Measurements from ENCODE around the gene PRF1. TPM values are rescaled to one million over a fixed set of nuclear protein-coding genes. Genes with fewer than 3 reads are reported as not detected.

PRF1 gene
- total RNA-seq, 1 donor from 2014 or later, result 4.3 TPM

DNA sequence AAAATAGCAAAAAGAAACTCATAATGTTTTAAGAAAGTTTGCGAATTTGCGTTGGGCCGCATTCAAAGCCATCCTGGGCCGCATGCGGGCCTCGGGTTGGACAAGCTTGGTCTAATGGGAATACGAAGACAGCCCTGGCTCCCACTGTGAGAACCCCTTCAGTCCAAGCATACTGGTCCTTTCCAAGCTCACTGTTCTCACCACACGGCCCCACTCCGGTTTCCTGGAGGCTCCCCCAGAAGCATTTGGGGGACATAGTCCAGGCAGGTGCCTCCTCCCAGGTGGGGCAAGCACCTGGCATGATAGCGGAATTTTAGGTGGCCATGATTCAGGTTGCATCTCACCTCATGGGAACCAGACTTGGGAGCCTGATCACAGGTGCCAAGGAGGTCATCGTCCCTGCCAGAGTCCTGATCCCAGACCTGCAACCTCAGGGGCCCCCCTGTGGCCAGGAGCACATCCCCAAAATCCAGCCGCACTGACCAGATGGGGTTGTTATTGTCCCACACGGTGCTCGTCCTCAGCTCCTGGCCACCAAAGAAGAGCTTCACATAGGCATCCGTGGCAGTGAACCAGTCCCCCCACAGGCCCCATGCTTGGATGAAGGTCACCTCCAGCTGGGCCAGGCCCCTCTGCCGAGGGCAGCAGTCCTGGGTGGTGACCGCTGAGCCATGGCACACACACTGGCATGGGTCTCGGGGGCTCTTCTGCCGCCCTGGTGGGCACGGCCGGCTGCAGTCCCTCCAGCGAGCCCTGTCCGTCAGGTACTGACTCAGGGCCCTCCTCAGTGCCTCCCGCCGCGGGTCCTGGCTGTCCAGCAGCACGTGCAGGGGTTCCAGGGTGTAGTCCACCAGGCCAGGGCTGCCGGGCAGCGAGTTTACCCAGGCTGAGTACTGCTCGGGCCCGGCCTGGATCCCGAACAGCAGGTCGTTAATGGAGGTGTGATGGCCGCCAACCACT lies 4.4 kb downstream of the PRF1 start:
- no peak for ATAC-seq
- no peak for DNase-seq (ENCODE audit: missing footprints)

DNA sequence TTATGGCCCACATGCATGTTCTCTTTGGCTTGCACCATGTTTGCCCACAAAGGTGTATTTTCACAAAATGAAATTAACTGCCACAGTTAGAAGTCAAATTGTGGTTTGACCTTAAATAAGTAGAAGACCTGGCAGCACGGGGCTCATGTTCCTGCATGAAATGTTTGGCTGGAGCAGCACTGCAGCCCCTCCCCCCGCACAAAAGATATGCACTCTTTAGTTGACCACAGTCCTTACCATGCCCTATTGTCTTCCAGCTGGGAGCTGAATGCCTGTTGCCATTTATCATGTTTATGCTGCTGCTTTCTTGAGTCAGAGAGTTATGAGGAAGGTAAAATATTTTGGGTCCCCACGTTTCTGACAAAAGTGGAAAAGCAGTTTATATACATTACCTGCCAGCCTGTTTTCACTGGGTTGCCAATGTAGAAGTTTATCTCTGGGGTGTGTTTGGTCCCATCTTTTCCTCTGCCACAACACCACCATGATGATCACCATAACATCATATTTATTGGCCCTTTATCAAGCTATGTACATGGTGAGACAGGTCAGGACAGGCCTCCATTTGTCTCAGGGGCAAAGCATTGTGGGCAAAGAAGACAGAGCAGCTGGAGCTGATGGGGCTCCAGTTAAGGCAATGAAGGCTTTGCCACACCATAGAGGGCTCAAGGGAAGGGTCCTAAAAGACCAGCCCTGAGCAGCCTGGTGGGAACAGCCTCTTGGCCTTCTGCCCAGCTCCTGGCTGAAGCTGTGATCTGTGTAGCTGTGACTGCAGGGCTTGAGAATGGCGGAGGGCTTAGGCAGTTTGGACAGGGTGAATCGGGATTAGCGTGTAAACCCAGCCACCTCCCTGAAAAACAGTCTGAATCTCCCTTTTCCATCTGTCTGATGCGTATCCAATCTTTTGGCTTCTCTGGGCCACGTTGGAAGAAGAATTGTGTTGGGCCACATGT lies 5.4 kb downstream of the PRF1 start:
- DNase-seq (ENCODE audit: missing footprints) (no peak), ATAC-seq (no peak)
- intact Hi-C loops (cut with DNase I), result no loop called here

More for the DNA sequence above, 4.4 kb downstream of the PRF1 start:
- intact Hi-C loops (cut with DNase I), result no loop called here

DNA sequence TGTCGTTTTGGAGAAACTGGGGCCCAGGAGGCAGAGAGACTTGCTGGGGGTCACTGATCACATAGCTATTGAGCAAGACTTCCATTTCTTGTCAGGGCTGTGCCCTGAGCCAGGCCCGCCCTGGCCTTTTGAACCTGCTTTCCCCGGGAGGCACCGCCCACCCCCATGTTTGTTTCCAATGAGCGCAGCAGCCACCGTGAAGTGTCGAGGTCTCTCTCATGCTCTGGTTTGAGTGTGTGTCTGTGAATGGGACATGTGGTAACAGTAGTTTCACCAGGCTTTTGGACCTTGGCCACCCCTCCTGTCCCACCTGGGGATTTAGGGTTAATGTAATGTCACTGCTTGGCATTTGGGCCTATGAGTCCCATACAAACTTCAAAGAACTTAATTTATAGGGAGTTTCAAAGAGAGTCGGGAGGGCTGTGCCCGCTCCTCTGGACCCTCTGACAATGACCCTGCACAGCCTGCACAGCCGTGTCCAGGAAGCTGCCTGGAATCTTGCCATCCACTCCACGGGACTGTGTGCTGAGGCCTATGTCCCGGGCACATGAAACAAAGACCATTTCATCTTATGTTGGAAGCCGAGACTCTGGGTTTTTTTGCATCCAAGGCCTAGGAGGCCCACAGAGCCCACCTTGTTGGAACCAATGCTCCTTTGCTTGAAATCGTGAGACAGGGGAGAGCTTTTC lies 6.3 kb downstream of the PRF1 start:
- intact Hi-C loops (cut with DNase I), result no loop called here
- peak; percentile 26 for ATAC-seq
- no peak for DNase-seq (ENCODE audit: missing footprints)

DNA sequence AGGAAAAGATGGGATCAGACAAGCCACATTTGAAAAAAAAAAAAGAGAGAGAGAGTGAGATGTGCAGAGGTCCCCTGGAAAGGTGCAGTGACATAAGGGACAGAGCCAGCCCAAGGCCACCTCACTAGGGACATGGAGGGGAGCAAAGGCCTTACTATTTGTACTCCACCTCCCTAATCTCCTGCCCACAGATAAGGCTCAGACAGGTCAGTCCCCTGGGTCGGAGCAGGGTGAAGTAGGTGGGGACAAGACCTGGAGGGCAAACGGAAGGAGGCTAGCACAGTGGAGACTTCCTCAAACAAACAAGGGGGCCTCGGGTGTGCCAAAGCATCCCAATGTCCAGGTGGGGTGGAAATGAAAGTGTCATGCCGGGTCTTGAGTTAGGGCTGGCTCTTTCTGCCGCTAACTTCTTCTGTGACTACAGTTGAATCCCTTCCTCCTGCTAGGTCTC lies 7.0 kb downstream of the PRF1 start:
- intact Hi-C loops (cut with DNase I), result no loop called here
- DNase-seq (ENCODE audit: missing footprints), result no peak
- no peak for ATAC-seq

DNA sequence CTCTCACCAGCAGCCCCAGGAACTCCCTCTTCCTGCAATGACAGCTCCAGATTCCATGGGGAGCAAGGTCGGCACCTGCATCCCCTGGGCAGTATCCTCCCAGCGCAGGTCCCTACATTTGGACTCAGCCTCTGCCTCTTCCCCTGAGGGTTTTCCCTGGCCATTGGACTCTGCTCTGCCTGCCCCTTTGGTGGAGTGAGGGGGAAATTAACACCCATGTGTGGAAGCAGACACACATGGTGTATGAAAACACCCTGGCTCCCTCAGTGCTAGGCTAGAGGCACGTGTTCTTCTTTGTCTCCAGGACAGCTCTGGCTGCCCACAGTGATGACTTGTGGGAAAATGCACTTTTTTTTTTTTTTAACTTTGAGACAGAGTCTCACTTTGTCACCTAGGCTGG lies 8.4 kb downstream of the PRF1 start:
- no peak for ATAC-seq
- intact Hi-C loops (cut with DNase I), result no loop called here

DNA sequence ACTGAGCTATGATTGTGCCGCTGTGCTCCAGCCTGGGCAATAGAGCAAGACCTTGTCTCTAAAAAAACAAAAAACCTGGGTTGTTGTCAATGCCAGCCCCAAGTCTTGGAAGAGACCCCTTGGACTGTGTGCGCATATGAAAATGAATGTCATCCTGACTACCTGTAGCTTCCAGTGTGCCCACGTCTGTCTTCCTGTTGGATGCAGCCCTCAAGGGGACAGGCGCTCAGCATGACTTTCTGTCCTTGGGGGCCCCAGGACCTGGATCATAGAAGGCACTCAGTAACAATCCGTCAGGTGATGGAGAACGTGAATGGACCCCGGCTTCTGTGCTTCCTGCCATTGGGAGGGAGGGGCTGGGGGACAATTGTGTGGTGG lies 9.0 kb downstream of the PRF1 start:
- ATAC-seq, result no peak
- no peak for DNase-seq (ENCODE audit: missing footprints)
- intact Hi-C loops (cut with DNase I), result no loop called here

More for the DNA sequence above, 8.4 kb downstream of the PRF1 start:
- DNase-seq (ENCODE audit: missing footprints), result no peak

DNA sequence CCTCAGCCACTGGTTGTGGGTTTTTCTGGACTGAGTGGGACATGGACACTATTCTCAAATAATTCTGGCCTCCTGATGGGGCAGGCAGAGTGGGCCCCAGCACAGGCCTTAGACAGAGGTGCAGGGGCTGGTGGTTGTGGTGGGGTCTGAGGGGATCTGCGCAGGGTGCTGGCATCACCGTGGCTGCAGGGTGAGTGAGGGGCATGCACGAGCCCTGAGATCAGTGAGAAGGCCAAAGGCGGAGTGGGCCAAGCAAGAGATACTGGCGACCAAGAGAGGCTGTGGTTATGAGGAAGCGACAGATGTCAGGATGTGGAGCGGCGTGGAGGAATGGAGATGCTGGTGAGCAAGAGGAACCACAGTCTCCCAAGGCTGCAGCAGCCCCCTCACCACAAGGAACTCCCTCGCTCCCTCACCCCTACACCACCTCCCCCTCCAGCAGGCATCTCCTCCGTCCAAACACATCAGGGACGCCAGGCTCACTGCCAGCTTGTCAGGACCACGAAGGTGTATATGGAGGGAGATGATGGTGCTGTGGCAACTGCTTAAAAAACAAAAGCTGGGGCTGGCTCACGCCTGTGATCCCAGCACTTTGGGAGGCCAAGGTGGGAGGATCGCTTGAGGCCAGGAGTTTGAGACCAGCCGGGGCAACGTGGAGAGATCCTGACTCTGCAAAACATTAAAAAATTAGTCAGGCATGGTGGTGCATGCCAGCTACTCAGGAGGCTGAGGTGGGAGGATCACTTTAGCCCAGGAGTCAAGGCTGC lies 9.6 kb downstream of the PRF1 start:
- DNase-seq (ENCODE audit: missing footprints) (no peak), ATAC-seq (no peak)
- intact Hi-C loops (cut with DNase I), result no loop called here

DNA sequence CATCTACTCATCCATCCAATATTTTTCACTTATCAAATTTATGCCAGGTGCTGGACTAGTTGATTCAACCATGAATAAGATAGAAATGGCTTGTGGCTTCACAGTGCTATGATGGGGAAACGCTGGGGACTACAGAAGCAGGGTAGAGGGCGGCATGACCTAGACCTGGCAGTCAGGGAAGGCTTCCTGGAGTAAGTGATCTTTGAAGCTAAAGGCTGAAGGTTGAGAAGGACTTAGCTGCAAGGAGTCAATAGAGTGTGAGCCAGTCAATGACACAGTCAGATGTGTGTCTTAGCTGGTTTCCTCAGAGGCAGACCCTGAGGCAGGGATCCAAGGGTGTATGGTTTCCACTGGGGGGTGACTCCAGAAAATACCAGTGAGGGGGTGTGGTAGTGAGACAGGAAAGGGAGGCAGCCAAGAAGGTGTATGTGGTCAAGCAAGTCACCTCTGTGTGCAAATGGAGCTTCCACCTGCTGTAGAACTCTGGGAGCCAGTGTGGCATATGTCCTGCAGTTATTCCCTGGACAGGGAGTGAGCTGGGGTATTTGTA lies 10.3 kb downstream of the PRF1 start:
- no peak for DNase-seq (ENCODE audit: missing footprints)
- intact Hi-C loops (cut with DNase I), result no loop called here
- ATAC-seq, result no peak

DNA sequence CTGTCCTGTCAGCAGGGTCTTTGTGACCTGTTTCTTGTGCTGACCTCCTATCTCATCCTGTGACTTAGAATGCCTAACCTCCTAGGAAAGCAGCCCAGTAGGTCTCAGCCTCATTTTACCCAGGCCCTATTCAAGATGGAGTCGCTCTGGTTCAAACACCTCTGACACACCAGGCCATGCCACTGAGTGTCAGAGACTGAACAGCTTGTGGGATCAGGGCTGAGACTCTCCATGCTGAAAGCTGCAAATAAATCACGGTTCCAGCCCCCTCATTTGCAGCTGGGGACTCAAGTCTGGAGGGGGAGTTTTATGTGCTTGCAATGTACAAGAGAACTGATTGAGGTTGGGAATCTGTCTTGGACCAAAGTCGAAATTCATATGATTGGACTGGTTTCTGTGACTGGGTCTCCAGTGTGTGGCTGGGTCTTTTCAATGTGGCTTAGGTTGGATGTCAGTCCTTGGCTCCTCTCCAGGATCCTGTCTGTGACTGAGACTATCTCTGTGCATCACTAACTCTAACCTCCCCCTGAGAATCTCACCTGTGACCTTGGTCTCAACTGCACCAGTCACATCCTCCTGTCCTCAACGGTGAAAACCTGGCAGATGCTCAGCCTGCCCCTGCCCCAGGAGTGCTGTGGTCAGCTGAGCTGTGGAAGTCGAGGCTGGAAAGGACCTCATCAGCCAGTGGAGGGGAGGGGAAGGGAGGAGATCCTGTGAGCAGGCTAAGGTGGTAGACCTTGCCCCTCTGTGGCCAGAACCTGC lies 11.7 kb downstream of the PRF1 start:
- DNase-seq (ENCODE audit: missing footprints), result peak; percentile 13
- intact Hi-C loops (cut with DNase I), result no loop called here
- no peak for ATAC-seq

DNA sequence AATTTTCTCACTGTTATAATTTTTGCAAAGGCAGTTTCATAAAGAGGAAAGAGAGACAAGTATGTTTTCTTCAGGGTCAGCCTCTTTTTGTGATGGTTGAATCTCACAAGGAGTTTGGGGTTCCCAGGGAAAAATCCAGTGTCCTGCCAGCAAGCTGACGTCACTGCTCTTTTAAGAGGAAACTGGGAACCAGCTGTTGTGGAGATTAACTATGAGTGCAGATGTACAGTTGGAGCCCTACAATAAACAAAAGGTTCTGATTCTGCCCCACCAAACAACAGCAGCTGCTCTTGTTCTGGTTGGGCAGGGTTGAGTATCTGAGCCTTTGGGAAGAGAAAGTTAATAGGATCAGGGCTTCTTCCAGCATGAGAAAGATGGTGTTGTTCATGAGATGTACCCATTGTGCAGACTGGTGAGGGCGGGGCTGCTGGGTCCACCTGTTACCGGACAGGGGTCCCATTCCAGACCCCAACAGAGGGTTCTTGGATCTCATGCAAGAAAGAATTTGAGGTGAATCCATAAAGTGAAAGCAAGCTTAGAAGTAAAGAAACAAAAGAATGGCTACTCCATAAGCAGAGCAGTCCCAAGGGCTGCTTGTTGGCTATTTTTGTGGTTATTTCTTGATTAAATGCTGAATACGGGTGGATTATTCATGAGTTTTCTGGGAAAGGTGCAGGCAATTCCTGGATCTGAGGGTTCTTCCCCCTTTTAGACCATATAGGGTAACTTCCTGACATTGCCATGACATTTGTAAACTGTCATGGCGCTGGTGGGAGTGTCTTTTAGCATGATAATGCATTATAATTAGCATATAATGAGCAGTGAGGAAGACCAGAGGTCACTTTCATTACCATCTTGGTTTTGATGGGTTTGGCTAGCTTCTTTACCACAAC lies 12.5 kb downstream of the PRF1 start:
- intact Hi-C loops (cut with DNase I), result no loop called here
- peak; percentile 86 for ATAC-seq
- DNase-seq (ENCODE audit: missing footprints), result peak; percentile 15

DNA sequence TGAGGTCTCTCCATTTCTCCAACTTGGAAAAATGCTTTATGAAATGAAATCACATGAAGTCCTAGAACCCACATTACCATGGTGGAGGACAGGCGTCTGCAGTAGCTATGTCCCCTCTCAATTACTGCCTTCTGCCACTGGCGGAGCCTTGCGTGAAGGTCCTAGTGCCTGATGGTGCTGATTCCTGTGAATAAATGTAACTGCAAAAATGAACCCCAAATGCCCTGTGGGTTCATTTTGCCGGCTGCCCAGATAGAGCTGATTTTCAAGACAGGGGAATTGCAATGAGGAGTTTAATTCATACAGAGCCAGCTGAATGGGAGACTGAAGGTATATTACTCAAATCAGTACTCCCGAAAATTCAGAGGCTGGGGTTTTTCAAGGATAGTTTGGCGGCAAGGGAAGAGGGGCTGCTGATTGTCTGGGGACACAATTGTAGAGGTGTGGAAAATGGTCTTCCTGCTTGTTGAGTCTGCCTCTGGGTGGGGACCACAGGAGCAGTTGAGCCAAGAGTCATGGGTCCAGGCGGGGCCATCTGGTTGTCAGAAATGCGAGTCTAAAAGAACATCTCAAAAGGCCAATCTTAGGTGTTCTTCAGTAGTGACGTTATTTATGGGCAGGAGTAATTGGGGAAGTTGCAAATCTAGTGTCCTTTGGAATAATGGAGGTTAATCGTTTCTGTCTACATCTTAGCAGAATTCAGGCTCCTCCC lies 13.5 kb downstream of the PRF1 start:
- intact Hi-C loops (cut with DNase I), result no loop called here
- ATAC-seq, result peak; percentile 21
- DNase-seq (ENCODE audit: missing footprints), result peak; percentile 68

DNA sequence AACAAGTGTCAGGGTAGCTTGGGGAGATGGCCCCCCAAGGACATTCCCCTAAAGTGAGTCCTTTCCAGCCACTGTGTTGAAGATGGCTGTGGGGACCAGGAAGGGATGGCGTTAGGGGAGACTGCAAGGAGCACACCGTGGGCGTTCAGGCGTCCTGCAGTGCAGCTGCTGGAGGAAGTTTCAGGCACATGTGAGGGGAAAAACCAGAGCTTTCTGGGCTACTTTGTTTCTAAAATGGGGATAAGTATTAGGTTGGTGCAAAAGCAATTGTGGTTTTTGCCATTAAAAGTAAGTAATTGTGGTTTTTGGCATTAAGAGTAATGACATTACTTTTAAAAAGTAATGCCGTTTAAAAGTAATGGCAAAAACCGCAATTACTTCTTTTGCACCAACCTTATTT lies 14.3 kb downstream of the PRF1 start:
- ATAC-seq (no peak), DNase-seq (ENCODE audit: missing footprints) (no peak)
- intact Hi-C loops (cut with DNase I), result no loop called here

DNA sequence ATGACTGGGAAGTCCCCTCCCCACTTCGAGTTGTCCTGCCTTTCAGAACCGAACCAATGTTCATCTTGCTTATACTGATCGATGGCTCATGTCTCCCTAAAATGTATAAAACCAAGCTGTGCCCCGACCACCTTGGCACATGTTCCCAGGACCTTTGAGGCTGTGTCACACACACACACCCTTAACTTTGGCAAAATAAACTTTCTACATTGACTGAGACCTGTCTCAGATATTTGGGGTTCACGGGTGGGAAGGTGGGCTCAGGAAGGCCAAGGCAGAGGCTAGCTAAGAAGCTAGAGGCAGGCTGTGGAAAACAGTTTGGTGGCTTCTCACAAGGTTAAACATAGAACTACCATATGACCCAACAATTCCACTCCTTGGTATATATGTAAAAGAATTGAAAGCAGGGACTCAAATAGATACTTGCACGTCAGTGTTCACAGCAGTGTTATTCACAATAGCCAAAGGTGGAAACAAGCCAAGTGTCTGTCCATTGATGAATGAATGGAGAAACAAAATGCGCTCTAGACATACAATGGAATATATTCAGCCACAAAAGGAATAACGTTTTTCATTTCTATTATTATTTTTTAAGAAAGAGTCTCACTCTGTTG lies 15.4 kb downstream of the PRF1 start:
- ATAC-seq (no peak), DNase-seq (ENCODE audit: missing footprints) (no peak)
- intact Hi-C loops (cut with DNase I), result no loop called here

DNA sequence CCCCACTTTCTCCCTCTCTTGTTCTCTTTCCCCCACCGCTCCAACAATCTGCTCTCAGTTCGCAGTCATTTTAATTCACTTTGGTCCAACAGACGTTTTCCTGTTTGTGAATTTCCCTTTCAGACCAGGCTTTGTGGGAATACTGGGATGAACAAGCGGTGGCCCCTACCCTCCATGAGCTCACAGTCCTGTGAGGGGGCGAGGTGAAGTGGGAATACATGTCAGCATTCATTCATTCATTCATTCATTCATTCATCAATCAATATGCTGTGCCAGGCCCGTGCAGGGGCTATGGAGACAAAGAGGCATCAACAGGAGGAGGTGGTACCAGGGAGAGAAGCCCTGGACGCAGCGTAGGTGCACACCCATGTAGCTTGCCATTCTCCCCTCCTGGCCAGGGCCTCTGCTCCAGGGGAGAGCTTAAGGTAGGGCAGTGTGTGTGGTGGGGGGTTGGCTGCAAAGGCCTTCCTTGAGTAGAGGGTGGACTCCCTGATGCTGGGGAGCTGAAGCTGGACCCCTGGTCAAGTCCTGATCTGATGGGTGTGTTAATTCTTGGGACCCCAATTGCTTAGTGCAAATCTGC lies 16.1 kb downstream of the PRF1 start:
- intact Hi-C loops (cut with DNase I), result no loop called here
- ATAC-seq, result no peak
- peak; percentile 30 for DNase-seq (ENCODE audit: missing footprints)

DNA sequence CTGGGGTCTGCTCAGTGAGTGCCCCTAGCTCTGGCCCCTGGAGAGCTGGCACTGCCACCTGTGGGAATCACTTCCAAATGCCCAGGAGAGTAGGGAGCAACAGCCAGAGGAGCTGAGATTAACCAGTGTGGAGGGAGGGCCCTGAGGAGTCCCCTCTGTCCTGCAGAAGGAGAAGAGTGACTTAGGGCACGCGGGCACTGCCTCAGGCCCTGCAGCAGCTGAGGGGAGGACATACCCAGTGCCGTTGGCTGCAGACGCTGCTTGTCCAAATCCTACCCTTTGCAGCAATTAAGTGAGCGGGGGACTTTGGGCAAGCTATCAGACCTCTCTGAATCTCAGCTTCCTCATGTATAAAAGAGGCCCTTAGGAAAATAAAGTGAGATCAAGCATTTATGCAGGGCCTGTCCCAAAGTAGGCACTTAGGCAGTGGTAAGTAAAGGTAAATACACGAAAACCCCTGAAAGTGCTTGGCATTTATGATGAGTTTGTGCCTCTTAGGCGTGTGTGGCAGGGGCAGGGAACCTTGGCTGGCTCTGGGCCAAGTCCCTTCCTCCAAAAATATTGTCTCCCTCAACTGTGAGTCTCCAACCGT lies 16.9 kb downstream of the PRF1 start:
- no peak for DNase-seq (ENCODE audit: missing footprints)
- no peak for ATAC-seq
- intact Hi-C loops (cut with DNase I), result no loop called here

Data from Right ventricle myocardium inferior (tissue), 1 donor.